ENCODE results near the gene AK9.

DNA sequence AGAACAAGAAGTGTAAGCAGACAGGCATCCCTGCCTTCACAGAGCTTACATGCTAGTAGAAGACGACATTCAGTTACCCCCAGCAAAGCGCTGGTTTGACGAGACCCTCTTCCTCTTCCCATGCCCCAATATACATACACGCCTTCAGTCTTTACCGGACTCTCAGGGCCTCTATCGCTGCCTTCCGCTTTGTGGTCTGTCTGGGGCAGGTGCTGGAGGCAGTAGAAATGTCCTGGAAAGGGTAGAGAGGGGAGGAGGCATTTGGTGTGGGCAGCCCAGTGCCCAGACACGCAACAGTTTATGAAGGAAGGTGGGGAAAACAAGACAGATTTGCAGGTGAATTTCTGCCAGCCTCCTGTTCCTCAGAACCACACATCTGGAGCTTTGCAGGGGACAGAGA lies 244.5 kb downstream of the AK9 start:
- TF ChIP-seq, protein P1, sequence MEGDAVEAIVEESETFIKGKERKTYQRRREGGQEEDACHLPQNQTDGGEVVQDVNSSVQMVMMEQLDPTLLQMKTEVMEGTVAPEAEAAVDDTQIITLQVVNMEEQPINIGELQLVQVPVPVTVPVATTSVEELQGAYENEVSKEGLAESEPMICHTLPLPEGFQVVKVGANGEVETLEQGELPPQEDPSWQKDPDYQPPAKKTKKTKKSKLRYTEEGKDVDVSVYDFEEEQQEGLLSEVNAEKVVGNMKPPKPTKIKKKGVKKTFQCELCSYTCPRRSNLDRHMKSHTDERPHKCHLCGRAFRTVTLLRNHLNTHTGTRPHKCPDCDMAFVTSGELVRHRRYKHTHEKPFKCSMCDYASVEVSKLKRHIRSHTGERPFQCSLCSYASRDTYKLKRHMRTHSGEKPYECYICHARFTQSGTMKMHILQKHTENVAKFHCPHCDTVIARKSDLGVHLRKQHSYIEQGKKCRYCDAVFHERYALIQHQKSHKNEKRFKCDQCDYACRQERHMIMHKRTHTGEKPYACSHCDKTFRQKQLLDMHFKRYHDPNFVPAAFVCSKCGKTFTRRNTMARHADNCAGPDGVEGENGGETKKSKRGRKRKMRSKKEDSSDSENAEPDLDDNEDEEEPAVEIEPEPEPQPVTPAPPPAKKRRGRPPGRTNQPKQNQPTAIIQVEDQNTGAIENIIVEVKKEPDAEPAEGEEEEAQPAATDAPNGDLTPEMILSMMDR (IDR thresholded peaks at IDR 0.05; ENCODE audit: low read depth, low read length, missing input control) = no peak
- TF ChIP-seq, protein P2, sequence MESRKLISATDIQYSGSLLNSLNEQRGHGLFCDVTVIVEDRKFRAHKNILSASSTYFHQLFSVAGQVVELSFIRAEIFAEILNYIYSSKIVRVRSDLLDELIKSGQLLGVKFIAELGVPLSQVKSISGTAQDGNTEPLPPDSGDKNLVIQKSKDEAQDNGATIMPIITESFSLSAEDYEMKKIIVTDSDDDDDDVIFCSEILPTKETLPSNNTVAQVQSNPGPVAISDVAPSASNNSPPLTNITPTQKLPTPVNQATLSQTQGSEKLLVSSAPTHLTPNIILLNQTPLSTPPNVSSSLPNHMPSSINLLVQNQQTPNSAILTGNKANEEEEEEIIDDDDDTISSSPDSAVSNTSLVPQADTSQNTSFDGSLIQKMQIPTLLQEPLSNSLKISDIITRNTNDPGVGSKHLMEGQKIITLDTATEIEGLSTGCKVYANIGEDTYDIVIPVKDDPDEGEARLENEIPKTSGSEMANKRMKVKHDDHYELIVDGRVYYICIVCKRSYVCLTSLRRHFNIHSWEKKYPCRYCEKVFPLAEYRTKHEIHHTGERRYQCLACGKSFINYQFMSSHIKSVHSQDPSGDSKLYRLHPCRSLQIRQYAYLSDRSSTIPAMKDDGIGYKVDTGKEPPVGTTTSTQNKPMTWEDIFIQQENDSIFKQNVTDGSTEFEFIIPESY (IDR thresholded peaks at IDR 0.05) = no peak
- TF ChIP-seq, protein P3, sequence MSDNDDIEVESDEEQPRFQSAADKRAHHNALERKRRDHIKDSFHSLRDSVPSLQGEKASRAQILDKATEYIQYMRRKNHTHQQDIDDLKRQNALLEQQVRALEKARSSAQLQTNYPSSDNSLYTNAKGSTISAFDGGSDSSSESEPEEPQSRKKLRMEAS (IDR thresholded peaks at IDR 0.05) = no peak
- TF ChIP-seq TAF1 (conservative IDR thresholded peaks at IDR 0.05) (no peak), SP1 (IDR thresholded peaks at IDR 0.05) (no peak), HNF4G (IDR thresholded peaks at IDR 0.05) (no peak), EGR1 (IDR thresholded peaks at IDR 0.05; ENCODE audit: low read depth in 2 of 2) (no peak), JUND (IDR thresholded peaks at IDR 0.05) (no peak), RXRA (IDR thresholded peaks at IDR 0.05) (no peak), YY1 (IDR thresholded peaks at IDR 0.05) (no peak), RAD21 (IDR thresholded peaks at IDR 0.05) (no peak)
- TF ChIP-seq, protein P4, sequence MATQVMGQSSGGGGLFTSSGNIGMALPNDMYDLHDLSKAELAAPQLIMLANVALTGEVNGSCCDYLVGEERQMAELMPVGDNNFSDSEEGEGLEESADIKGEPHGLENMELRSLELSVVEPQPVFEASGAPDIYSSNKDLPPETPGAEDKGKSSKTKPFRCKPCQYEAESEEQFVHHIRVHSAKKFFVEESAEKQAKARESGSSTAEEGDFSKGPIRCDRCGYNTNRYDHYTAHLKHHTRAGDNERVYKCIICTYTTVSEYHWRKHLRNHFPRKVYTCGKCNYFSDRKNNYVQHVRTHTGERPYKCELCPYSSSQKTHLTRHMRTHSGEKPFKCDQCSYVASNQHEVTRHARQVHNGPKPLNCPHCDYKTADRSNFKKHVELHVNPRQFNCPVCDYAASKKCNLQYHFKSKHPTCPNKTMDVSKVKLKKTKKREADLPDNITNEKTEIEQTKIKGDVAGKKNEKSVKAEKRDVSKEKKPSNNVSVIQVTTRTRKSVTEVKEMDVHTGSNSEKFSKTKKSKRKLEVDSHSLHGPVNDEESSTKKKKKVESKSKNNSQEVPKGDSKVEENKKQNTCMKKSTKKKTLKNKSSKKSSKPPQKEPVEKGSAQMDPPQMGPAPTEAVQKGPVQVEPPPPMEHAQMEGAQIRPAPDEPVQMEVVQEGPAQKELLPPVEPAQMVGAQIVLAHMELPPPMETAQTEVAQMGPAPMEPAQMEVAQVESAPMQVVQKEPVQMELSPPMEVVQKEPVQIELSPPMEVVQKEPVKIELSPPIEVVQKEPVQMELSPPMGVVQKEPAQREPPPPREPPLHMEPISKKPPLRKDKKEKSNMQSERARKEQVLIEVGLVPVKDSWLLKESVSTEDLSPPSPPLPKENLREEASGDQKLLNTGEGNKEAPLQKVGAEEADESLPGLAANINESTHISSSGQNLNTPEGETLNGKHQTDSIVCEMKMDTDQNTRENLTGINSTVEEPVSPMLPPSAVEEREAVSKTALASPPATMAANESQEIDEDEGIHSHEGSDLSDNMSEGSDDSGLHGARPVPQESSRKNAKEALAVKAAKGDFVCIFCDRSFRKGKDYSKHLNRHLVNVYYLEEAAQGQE (IDR thresholded peaks at IDR 0.05) = no peak
